ENCODE measurements around the gene DAND5. TPM values are rescaled to one million over a fixed set of nuclear protein-coding genes. Genes with fewer than 3 reads are reported as not detected.

Gene DAND5
- total RNA-seq, 6 experiments from 2014 or later, result not detected

DNA sequence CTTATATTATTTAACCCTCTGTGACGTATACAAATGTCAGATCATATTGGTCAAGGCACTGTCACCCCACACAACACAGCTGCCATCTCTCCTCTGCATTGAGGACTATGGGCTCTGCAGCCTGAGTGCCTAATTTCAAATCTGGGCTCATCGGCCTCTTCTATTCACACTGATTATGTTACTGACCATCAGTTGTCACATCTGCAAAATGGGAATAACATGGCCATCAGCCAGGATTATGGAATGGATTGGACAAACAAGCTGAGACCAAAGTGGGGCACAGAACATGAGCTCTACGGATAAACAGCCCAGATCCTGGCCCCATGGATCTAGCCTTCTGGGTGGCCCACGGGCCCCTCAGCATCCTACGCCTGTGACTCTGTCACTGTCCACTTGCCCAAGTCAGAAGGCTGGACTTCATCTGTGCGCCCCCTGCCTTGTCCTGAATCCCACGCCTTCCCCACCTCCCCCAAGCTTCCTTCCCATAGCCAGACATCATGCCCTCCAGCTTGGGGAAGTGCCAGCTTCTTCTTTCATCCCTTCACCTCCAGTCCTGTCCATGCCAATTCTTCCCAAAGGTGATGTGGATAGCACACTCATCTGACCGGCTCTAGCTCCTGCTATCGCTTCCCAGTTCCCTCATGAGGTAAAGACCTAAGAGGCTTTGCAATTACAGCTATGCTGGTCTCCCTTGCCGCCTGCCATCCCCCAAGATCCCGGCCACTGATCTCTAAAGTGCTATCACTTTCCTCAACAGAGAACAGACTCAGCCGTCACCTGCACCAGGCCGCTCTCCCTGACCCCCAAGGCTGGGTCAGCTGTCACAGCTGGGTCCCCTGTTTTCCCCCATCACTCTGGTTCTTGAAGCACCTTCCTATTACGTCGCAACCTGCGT lies 36.7 kb upstream of the DAND5 start:
- H3K4me3 Mint-ChIP-seq, result peak overlapping the region; percentile 97
- peaks cover 16% of the 10 kb centered on the region for H3K36me3 Mint-ChIP-seq (ENCODE audit: low read depth)
- TF ChIP-seq, protein P1, sequence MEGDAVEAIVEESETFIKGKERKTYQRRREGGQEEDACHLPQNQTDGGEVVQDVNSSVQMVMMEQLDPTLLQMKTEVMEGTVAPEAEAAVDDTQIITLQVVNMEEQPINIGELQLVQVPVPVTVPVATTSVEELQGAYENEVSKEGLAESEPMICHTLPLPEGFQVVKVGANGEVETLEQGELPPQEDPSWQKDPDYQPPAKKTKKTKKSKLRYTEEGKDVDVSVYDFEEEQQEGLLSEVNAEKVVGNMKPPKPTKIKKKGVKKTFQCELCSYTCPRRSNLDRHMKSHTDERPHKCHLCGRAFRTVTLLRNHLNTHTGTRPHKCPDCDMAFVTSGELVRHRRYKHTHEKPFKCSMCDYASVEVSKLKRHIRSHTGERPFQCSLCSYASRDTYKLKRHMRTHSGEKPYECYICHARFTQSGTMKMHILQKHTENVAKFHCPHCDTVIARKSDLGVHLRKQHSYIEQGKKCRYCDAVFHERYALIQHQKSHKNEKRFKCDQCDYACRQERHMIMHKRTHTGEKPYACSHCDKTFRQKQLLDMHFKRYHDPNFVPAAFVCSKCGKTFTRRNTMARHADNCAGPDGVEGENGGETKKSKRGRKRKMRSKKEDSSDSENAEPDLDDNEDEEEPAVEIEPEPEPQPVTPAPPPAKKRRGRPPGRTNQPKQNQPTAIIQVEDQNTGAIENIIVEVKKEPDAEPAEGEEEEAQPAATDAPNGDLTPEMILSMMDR (IDR thresholded peaks at IDR 0.05), result no peak
- no peaks in the 10 kb centered on the region; the same call in 1 of the 2 replicates for H3K27me3 Mint-ChIP-seq (ENCODE audit: insufficient read depth)
- H3K4me1 Mint-ChIP-seq (ENCODE audit: low read depth), result peaks cover 16% of the 10 kb centered on the region
- H3K9me3 Mint-ChIP-seq, result no peaks in the 10 kb centered on the region
- H3K27ac Mint-ChIP-seq, result peak overlapping the region; percentile 88
- DNase-seq, result no peak

GRCh38 chr19:12933287-12934072 lies 35.9 kb upstream of the DAND5 start, which contains the start of gene FARSA:
FARSA (minus strand) TSS chr19:12933711; CDS start chr19:12933696, 15 bp downstream.
- TF ChIP-seq, protein P1 (IDR thresholded peaks at IDR 0.05), result no peak
- H3K27ac Mint-ChIP-seq, result peak within 1 kb of the TSS; percentile 88
- H3K4me3 Mint-ChIP-seq, result peak within 1 kb of the TSS; percentile 97
- H3K27me3 Mint-ChIP-seq (ENCODE audit: insufficient read depth), result peaks cover 2% of the 10 kb centered on the region
- H3K4me1 Mint-ChIP-seq (ENCODE audit: low read depth), result peaks cover 19% of the 10 kb centered on the region
- peak; percentile 82 for DNase-seq
- peaks cover 18% of the 10 kb centered on the region for H3K36me3 Mint-ChIP-seq (ENCODE audit: low read depth)
- peaks cover 2% of the 10 kb centered on the region; the same call in 1 of the 2 replicates for H3K9me3 Mint-ChIP-seq

DNA sequence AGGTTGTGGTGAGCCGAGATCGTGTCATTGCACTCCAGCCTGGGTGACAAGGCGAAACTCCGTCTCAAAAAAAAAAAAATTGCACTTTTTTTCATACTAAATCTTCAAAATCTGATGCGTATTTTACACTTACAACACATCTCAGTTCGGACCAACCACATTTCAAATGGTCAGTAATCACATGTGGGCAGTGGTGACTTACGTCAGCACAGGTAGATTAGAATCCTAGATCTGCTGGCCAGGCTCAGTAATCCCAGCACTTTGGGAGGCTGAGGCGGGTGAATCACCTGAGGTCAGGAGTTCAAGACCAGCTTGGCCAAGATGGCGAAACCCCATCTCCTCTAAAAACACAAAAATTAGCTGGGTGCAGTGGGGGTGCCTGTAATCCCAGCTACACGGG lies 34.3 kb upstream of the DAND5 start:
- Mint-ChIP-seq H3K27me3 (ENCODE audit: insufficient read depth) (peaks cover 8% of the 10 kb centered on the region), H3K9me3 (peaks cover 11% of the 10 kb centered on the region), H3K4me3 (no peak overlapping the region), H3K36me3 (ENCODE audit: low read depth) (peaks cover 28% of the 10 kb centered on the region), H3K4me1 (ENCODE audit: low read depth) (peaks cover 28% of the 10 kb centered on the region), H3K27ac (no peak overlapping the region)
- TF ChIP-seq, protein P1 (IDR thresholded peaks at IDR 0.05), result no peak
- no peak for DNase-seq

- Mint-ChIP-seq H3K4me1 (ENCODE audit: low read depth) (peaks cover 37% of the 10 kb centered on the region), H3K36me3 (ENCODE audit: low read depth) (peaks cover 37% of the 10 kb centered on the region), H3K27me3 (ENCODE audit: insufficient read depth) (peaks cover 8% of the 10 kb centered on the region), H3K9me3 (peaks cover 11% of the 10 kb centered on the region), H3K27ac (no peak overlapping the region), H3K4me3 (no peak overlapping the region)
- DNase-seq, result no peak
- TF ChIP-seq, protein P1 (IDR thresholded peaks at IDR 0.05), result no peak
Measured at GRCh38 chr19:12936582-12936981, 32.8 kb upstream of the DAND5 start.

- peaks cover 11% of the 10 kb centered on the region for H3K9me3 Mint-ChIP-seq
- H3K27me3 Mint-ChIP-seq (ENCODE audit: insufficient read depth), result peaks cover 8% of the 10 kb centered on the region
- H3K36me3 Mint-ChIP-seq (ENCODE audit: low read depth), result peaks cover 39% of the 10 kb centered on the region
- H3K4me1 Mint-ChIP-seq (ENCODE audit: low read depth), result peaks cover 36% of the 10 kb centered on the region
- H3K4me3 Mint-ChIP-seq, result peak overlapping the region; percentile 99
- TF ChIP-seq, protein P1 (IDR thresholded peaks at IDR 0.05), result no peak; the same call in 1 of the 2 replicates
- H3K27ac Mint-ChIP-seq, result peak overlapping the region; percentile 92
- no peak for DNase-seq
Measured at GRCh38 chr19:12937093-12937926, 32.1 kb upstream of the DAND5 start.
